HL-60/S4 treated with retinoic acid at 250 ng/mL for 4 days and 3 days (cell line): ENCODE data around the gene ZNF574.

Source experiments
- in situ Hi-C: fragments of 300-500 bp; cut with MboI; formaldehyde crosslinking; loops from 2 replicates; pipeline ENCODE4 v1.7.0; 2022; ENCODE audit warnings: low sequenced_read_pairs

ZNF574 gene

DNA sequence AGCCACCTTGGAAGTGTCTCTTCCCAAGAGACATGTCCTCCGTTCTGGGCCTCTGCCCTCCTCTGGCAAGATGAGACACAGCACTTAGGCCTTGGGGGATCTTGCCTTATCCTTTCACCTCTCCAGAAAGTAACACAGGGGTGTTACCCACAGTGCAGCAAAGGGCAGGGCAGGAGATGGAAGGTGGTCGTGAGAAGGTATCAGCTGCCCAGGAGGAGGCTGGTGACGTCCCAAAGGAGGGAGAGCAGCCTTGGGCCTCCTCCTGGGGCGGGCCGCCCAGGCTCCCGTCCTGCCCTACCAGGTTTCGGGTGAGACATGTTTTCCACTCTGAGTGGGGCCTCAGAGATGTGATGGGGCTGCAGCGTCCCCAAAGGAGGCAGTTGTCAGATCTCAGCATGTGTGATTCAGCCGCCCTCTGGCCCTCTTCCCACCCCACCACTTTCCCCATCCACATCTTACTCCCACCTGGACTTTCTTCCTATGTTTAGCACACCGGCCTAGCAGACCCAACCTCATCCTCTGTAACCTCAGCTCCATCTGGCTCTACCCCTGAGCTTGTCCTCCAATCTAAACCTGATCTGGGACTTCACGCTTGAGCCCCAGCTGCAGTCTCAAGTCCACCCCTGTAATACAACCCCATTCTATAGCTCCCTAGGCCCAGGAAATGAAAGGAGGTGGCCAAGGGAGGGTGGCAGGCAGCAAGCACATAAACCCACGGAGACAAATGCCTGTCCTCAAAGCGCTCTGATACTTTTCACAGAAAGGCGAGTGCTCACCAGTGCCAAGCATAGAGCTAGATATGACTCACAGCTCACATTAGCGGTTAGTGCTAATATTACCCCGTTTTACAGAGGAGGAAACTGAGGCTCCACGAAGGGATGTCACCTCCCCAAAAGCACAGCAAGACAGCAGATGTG lies 47.0 kb downstream of the ZNF574 start:
- in situ Hi-C loops = loop anchor here (25.0 kb wide), 1 partner anchor 464 kb away; the partner anchor contains the start of gene CEACAM8

DNA sequence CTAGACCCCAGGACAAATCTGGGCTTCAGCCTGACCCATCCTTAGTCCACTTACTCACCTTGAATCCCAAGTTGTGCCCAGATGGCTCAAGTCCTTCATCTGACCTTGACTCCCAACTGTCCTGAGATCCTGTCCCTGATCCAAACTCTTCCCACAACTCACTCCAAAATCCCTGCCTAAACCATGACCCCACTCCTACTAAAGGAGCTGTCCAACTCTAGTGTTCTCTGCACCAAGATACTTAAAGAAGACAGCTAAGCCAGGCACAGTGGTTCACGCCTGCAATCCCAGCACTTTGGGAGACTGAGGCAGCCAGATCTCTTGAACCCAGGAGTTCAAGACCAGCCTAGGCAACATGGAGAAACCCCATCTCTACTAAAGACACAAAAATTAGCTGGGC lies 47.8 kb downstream of the ZNF574 start:
- in situ Hi-C loops = loop anchor here (25.0 kb wide), 1 partner anchor 464 kb away; the partner anchor contains the start of gene CEACAM8

DNA sequence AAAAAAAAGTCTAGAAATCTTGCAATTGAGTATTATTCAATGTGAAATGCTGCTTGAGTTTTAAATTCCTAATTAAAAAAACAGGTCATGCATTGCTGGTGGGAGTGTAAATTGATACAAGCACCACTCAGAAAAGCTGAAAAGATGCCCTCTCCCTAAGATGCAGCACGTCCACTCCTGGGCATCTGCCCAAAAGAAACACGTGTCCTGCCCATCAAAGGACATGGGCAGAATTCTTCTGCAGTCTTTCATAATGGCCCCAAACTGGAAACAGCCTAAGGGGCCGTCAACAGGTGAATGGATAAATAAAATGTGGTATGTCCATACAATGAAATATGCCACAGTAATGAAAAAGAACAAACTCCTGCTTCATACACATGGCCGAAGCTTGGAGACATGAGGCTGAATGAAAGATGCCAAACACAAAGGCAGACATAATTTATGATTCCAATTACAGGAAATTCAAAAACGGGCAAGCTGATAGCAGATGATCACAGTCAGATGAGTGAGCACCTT lies 48.5 kb downstream of the ZNF574 start:
- in situ Hi-C loops = loop anchor here (25.0 kb wide), 1 partner anchor 463 kb away; the partner anchor contains the start of gene CEACAM8

DNA sequence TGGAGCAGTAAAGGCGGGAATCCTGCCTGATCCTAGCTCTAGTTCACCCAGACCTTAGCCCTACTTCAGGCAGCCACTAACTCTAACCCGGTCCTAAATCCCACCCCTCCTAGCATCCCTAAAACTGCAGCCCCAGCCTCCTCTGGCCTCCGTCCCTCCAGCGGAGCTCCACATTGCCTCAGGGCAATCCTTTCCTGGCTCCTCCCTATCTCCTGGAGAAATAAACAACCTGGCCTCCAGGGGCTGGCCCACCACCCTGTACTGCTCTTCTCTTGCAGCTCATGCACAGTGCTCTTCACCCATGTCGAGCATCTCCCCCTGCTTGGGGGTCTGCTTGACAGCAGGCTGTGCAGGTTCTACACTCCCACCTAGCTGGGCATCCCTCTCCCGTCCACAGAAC lies 49.6 kb downstream of the ZNF574 start:
- in situ Hi-C loops = no loop called here

DNA sequence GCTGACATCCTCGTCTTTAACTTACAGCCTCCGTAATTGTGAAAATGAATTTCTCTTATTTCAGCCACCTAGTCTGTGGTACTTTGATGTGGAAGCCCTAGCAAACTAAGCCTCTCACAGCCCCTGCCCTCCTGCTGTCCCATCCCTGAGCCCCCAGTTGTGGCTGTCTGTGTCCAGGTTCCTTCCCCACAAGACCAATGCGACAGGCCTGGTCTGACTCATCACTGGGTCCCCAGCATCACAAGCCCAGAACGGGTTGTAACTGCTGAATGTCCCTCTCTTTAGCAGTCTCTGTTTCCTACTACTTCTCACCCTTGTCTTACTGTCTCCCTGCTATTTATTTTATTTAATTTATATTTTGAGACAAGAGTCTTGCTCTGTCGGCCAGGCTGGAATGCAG lies 50.6 kb downstream of the ZNF574 start:
- in situ Hi-C loops = no loop called here

DNA sequence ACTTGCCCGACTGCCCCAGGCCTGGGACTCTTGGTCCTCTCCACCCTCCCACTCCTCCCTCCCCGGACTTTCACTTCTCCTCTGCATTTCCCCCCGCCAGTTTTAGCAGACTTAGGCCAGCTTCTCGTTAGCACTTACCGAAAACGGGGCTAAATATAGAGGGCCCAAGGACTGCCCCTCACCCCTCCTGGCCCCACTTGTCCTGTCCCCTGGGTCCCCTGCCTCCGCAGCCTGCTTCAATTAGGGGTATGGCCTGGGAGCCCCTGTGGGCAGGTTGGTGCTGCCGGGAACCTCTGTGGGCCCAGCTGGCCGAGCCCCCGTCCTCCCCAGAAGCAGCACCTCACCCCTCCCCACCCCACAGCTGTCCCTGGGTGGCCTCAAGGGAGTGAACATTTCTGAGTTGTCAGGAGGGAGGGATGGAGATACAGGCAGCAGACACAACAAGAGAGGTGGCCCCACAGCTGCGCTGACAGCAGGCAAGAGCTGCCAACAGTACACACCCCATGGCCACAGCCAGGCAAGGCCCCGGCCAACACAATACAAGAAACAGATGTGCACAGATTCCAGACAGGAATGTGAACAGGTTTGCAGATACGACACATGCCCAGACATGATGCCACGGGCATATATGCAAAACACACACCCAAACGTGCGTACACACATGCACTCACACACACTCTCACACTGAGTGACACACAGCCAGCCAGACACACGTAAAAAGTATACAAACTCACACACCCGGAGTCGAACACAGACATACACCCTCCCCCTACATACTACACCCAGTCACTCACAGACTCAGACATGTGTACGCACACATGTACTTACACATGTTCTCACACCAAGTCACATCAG lies 53.7 kb downstream of the ZNF574 start:
- in situ Hi-C loops = no loop called here

DNA sequence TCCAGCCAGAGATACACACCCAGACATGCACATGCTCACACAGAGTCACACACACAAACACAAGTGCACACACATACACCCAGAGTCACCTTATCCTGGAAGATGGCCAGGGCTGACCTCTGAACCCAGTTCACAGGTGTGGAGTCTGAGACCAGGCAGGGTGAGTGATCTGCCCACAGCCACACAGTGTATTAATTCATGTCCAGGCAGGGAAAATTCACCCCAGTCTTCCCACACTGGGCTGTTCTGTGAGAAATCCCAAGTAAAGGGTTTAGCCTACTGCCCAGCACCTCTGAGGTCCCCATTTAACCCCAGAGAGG lies 54.2 kb downstream of the ZNF574 start:
- in situ Hi-C loops = no loop called here
